ENCODE results near the gene FHIT.

DNA sequence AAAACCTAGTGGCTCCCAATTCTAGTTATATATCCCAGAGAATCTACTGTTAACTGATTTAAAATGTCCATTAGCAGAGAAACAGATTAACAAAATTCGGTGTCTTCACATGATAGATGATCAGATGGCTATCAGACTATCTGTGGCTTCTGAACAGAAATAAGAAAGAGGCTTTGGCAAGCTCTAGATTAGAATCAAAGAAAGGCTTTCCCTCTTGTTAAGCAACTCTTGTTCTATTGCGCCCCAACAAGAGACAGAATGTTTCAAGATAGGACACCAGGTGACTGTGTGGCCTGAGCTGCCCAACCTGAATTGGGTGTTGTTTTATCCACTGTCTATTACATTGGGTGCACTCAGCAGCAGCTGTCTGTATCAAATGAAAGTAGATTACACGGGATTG lies 483.7 kb downstream of the FHIT start:
- TF ChIP-seq, protein P1, sequence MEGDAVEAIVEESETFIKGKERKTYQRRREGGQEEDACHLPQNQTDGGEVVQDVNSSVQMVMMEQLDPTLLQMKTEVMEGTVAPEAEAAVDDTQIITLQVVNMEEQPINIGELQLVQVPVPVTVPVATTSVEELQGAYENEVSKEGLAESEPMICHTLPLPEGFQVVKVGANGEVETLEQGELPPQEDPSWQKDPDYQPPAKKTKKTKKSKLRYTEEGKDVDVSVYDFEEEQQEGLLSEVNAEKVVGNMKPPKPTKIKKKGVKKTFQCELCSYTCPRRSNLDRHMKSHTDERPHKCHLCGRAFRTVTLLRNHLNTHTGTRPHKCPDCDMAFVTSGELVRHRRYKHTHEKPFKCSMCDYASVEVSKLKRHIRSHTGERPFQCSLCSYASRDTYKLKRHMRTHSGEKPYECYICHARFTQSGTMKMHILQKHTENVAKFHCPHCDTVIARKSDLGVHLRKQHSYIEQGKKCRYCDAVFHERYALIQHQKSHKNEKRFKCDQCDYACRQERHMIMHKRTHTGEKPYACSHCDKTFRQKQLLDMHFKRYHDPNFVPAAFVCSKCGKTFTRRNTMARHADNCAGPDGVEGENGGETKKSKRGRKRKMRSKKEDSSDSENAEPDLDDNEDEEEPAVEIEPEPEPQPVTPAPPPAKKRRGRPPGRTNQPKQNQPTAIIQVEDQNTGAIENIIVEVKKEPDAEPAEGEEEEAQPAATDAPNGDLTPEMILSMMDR (IDR thresholded peaks at IDR 0.05; ENCODE audit: low read depth, low read length): no peak
- no peak for TF ChIP-seq EZH2phosphoT487 (IDR thresholded peaks at IDR 0.05; ENCODE audit: low read depth)
